Fibroblast of mammary gland (primary cell): ENCODE results near the gene TRIM54.

Source experiments
- DNase-seq: peaks from one replicate; pipeline ENCODE4 v3.0.0-alpha.2; 2010; ENCODE audit warnings: low read depth
- H3K4me3 ChIP-seq: 2 replicates; pipeline ENCODE4 v1.5.1; 2011; ENCODE audit warnings: low read depth, mild to moderate bottlenecking, low read length, moderate library complexity; ENCODE audit not compliant: control insufficient read depth
- TF ChIP-seq, protein P1 (sequence below): conservative IDR thresholded peaks from 2 replicates; pipeline ENCODE4 v1.5.1; 2011; ENCODE audit warnings: low read depth, low read length, inconsistent platforms; ENCODE audit not compliant: control insufficient read depth, insufficient read depth

The TRIM54 gene

DNA sequence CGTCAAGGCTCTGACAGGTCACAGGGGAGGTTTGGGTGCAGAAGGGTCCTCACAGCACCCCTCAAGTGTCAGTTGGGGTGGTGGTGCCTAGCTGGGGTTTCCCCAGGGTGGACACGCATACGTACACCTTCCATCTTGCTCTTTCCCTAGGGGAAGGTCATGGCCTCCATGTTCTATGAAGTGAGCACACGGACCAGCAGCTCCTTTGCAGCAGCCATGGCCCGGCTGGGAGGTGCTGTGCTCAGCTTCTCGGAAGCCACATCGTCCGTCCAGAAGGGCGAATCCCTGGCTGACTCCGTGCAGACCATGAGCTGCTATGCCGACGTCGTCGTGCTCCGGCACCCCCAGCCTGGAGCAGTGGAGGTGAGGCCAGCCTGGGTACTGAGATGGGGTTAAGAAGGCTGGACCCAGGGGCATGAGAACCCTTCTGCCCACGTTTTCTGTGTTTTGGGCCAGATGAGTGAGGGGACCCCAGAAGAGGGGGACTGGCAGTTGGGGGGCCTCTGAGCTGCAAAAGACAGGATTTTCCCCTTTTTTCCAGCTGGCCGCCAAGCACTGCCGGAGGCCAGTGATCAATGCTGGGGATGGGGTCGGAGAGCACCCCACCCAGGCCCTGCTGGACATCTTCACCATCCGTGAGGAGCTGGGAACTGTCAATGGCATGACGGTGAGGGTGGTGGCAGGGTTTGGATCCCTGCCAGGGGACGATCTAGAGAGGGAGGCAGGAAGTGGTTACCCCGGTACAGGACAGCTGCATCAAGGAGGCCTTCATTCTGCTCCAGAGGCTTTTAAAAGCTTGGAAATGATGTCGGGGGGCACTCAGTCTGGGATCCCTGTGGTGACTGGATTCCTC is 40.2 kb upstream of the TRIM54 start:
- TF ChIP-seq, protein P1, sequence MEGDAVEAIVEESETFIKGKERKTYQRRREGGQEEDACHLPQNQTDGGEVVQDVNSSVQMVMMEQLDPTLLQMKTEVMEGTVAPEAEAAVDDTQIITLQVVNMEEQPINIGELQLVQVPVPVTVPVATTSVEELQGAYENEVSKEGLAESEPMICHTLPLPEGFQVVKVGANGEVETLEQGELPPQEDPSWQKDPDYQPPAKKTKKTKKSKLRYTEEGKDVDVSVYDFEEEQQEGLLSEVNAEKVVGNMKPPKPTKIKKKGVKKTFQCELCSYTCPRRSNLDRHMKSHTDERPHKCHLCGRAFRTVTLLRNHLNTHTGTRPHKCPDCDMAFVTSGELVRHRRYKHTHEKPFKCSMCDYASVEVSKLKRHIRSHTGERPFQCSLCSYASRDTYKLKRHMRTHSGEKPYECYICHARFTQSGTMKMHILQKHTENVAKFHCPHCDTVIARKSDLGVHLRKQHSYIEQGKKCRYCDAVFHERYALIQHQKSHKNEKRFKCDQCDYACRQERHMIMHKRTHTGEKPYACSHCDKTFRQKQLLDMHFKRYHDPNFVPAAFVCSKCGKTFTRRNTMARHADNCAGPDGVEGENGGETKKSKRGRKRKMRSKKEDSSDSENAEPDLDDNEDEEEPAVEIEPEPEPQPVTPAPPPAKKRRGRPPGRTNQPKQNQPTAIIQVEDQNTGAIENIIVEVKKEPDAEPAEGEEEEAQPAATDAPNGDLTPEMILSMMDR, result no peak
- no peak overlapping the region for H3K4me3 ChIP-seq
- DNase-seq, result no peak

GRCh38 chr2:27242614-27242951 is 39.6 kb upstream of the TRIM54 start:
- DNase-seq, result no peak
- no peak overlapping the region for H3K4me3 ChIP-seq
- TF ChIP-seq, protein P1, result no peak

GRCh38 chr2:27243391-27244130 is 38.7 kb upstream of the TRIM54 start:
- DNase-seq, result no peak
- no peak overlapping the region for H3K4me3 ChIP-seq
- TF ChIP-seq, protein P1, result no peak

DNA sequence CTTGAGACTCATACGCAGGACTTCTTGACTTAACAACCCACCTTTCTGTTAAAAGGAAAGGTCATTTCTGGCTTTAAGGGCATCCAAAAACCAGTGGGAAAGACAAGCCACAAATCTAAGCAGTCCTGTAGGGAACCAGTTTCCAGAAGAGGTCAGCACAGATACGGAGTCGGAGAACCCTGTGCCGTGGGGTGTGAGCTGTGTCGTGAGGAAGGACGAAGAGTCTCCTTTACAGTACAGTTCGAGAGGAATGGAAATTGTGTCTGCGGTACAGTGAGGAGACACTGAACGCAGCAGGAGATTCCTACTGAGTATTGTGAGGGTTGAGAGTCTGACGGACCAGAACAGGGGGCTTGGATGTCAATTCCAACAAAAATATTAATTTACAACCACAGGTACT is 37.1 kb upstream of the TRIM54 start:
- DNase-seq, result no peak
- TF ChIP-seq, protein P1, result no peak
- H3K4me3 ChIP-seq, result no peak overlapping the region

GRCh38 chr2:27245626-27246025 is 36.6 kb upstream of the TRIM54 start:
- no peak overlapping the region for H3K4me3 ChIP-seq
- TF ChIP-seq, protein P1, result no peak
- DNase-seq, result no peak

- DNase-seq, result no peak
- TF ChIP-seq, protein P1, result no peak
Measured at GRCh38 chr2:27247893-27248292, 34.3 kb upstream of the TRIM54 start.

More at GRCh38 chr2:27247893-27248292, 34.3 kb upstream of the TRIM54 start:
- H3K4me3 ChIP-seq, result no peak overlapping the region
